Progenitor cell of endocrine pancreas (in vitro differentiated cells): ENCODE results near the gene ARID5B. TPM values are rescaled to one million over a fixed set of nuclear protein-coding genes. Genes with fewer than 3 reads are reported as not detected.

Source experiments
- DNase-seq: peaks from one replicate; pipeline ENCODE4 v3.0.0; 2021; ENCODE audit warnings: low spot score; ENCODE audit not compliant: unreplicated experiment
- H3K27ac Mint-ChIP-seq: 2 replicates; pipeline ENCODE4 v1.8.0; 2021; ENCODE audit warnings: mild to moderate bottlenecking, moderate library complexity, mixed read lengths
- H3K27me3 Mint-ChIP-seq: 2 replicates; pipeline ENCODE4 v1.8.0; 2021; ENCODE audit warnings: mixed read lengths
- H3K36me3 Mint-ChIP-seq: 2 replicates; pipeline ENCODE4 v1.8.0; 2022; ENCODE audit warnings: mixed read lengths; ENCODE audit not compliant: insufficient read depth
- H3K4me1 Mint-ChIP-seq: 2 replicates; pipeline ENCODE4 v1.8.0; 2021; ENCODE audit warnings: low read depth, mixed read lengths
- H3K4me3 Mint-ChIP-seq: 2 replicates; pipeline ENCODE4 v1.8.0; 2021; ENCODE audit warnings: low read depth, mild to moderate bottlenecking, moderate library complexity, mixed read lengths
- H3K9me3 Mint-ChIP-seq: 2 replicates; pipeline ENCODE4 v1.8.0; 2021; ENCODE audit warnings: low read depth, mixed read lengths
- total RNA-seq: library from RNA; stranded (reverse); gene quantifications from 2 replicates; pipeline ENCODE4 v1.2.1, GENCODE V29; 2021
- TF ChIP-seq, protein P1 (sequence below): fragments of 200-600 bp; sonication (generic); IDR thresholded peaks from one replicate; pipeline ENCODE4 v1.5.0; 2021; ENCODE audit warnings: antibody characterized with exemption, mild to moderate bottlenecking; ENCODE audit not compliant: unreplicated experiment

The ARID5B gene
- total RNA-seq, 1 donor from 2014 or later, result 19.7 TPM

DNA sequence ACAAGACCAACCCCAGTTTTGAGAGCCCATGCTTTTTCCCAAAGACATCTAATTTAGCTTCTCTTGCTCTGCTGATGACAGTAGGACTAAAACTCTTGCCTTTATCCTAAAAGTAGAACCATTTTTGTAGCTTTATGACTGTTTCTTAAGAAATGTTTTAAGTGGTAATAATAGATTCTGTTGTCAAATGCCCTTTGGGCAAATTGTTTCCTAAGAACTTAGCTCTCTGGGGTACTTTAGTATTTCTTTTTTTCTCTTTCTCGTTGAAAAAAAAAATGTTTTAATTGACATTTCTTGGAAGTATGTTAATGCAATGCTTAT lies 157.4 kb downstream of the ARID5B start:
- H3K27me3 Mint-ChIP-seq, result no peaks in the 10 kb centered on the region
- TF ChIP-seq, protein P1, sequence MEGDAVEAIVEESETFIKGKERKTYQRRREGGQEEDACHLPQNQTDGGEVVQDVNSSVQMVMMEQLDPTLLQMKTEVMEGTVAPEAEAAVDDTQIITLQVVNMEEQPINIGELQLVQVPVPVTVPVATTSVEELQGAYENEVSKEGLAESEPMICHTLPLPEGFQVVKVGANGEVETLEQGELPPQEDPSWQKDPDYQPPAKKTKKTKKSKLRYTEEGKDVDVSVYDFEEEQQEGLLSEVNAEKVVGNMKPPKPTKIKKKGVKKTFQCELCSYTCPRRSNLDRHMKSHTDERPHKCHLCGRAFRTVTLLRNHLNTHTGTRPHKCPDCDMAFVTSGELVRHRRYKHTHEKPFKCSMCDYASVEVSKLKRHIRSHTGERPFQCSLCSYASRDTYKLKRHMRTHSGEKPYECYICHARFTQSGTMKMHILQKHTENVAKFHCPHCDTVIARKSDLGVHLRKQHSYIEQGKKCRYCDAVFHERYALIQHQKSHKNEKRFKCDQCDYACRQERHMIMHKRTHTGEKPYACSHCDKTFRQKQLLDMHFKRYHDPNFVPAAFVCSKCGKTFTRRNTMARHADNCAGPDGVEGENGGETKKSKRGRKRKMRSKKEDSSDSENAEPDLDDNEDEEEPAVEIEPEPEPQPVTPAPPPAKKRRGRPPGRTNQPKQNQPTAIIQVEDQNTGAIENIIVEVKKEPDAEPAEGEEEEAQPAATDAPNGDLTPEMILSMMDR, result no peak
- H3K36me3 Mint-ChIP-seq, result peaks cover 21% of the 10 kb centered on the region
- H3K4me1 Mint-ChIP-seq, result peaks cover 9% of the 10 kb centered on the region
- H3K27ac Mint-ChIP-seq, result no peak overlapping the region
- DNase-seq, result no peak
- no peak overlapping the region for H3K4me3 Mint-ChIP-seq
- H3K9me3 Mint-ChIP-seq, result no peaks in the 10 kb centered on the region

DNA sequence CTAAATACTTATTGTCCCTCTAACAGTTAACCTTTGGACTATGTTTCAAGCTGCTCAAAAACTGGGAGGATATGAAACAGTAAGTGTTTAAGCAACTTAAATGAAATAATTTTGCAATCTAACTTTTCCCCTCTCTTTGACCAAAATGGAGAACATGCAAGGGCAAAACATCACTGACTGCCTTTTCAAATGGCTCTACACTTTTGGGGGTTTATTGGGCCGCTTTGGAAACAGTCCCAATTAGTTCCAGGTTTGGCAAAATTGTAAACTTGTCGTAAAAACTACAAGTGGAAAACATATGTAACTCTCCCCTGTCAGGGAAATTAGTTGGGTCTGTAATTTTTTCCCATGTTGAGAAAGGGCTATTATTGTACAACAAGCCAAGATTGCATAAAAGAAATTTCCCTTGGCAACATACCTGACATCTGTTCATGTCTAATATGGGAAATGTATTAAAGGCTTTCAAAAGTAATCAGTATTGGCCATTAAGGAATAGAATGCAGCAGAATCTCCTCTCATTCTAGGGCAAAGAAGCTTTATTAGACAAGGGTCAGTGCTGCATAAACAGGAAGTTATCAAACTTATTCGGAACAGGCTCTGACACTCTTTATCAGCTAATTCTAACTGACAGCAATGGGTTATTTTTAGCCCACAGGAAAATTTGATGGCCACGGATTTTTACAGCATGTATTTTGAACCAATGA lies 157.9 kb downstream of the ARID5B start:
- DNase-seq, result no peak
- H3K9me3 Mint-ChIP-seq, result no peaks in the 10 kb centered on the region
- TF ChIP-seq, protein P1, result no peak
- H3K4me3 Mint-ChIP-seq, result no peak overlapping the region
- H3K27ac Mint-ChIP-seq, result no peak overlapping the region
- H3K4me1 Mint-ChIP-seq, result peaks cover 6% of the 10 kb centered on the region
- H3K36me3 Mint-ChIP-seq, result peaks cover 22% of the 10 kb centered on the region
- no peaks in the 10 kb centered on the region for H3K27me3 Mint-ChIP-seq

DNA sequence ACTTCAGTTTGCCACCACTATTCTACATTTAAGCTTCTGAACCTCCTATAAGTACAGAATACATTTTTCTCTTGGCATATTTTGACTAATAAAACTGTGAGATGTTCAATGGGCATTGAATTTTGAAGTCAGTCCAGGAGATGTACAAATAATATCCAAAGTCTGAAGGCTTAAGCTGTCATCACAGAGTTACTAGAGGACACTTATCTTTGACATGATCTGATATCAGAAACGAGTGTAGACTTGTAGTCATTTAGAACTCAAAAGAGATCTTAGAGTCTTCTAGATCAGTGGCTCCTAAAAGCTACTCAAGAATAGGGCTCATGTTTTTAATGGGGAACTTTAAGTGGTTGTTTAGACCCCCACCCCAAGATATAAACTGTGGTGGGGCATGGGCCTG lies 160.5 kb downstream of the ARID5B start:
- Mint-ChIP-seq H3K27ac (no peak overlapping the region), H3K36me3 (peaks cover 22% of the 10 kb centered on the region), H3K4me3 (no peak overlapping the region), H3K4me1 (peaks cover 6% of the 10 kb centered on the region), H3K9me3 (no peaks in the 10 kb centered on the region), H3K27me3 (no peaks in the 10 kb centered on the region)
- no peak for DNase-seq
- TF ChIP-seq, protein P1, result no peak

DNA sequence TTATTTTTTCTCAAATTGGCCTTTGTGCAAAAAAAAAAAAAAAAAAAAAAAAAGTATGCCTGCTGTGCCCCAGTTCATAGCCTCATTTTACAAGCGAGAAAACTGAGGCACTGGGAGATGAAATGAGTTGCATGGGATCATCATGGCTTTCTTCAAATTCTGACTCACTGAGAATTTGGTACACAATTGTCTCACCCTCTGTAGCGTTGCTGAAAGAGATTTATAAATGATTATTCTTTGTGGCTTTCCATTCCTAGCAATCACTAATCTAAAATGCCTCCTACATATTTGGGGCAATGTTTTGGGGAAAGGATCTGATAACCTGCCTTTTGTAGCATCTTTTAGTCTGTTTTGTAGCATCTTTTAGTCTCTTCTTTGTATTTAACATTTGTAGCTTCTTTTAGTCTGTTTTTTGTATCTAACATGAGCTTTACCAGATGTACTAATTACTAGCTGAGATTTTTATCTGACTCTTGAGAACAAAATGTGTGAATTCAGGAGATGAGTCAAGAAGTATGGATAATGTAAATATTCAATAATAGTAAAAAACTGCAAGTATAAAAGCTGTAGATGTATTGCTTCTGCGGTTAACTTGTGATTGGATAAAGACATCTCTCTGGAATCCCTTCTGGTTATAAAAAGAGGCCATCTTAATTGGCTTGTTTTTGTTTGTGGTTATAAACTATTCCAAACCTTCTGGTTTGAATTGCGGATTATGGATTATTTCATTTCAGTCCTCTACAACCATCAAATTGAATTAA lies 161.4 kb downstream of the ARID5B start:
- Mint-ChIP-seq H3K36me3 (peaks cover 18% of the 10 kb centered on the region), H3K4me1 (peaks cover 6% of the 10 kb centered on the region), H3K27me3 (no peaks in the 10 kb centered on the region), H3K4me3 (no peak overlapping the region), H3K27ac (no peak overlapping the region), H3K9me3 (no peaks in the 10 kb centered on the region)
- no peak for DNase-seq
- TF ChIP-seq, protein P1, result no peak

DNA sequence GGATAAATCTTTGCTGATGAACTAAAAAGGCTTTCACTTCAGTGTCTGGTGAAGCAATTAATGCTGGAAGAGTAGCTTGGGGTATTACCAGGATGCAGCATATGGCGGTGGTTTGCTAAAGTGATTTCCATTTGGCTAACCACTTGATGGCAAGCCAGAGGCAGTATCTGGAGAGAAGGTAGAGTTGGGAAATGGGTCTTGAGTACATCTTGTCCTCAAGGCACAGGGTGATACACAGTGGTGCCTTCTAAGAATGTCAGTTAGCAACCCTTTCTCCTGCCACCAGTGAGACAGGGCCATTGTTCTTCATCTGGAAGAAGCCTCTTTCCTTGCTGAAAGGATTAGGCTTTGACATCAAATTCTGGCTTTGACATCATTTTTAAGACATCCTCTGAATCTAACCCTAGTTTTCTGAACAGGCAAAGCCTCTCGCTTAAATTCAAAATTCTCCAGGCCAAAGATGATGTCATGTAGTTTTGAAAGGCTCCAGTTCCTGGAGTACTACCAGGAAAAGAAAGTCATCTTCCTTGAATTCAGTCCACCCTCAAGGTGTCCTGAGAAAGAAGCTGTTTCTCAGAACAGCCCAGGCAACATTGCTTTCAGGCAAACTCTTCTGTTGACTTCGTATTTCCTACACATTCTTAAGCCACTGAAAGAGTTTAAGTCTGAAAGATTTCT lies 162.4 kb downstream of the ARID5B start:
- Mint-ChIP-seq H3K36me3 (peaks cover 16% of the 10 kb centered on the region), H3K4me3 (no peak overlapping the region), H3K9me3 (no peaks in the 10 kb centered on the region), H3K4me1 (peaks cover 5% of the 10 kb centered on the region), H3K27ac (no peak overlapping the region), H3K27me3 (no peaks in the 10 kb centered on the region)
- no peak for DNase-seq
- TF ChIP-seq, protein P1, result no peak
